DOHH2 (cell line): ENCODE measurements around the gene ORC5.

Experiments
- H3F3A ChIP-seq: fragments of 200-600 bp; sonication (generic), shearing (Covaris generic); 2 replicates; pipeline ENCODE4 v1.6.0; 2016; ENCODE audit warnings: antibody characterized with exemption, mild to moderate bottlenecking; ENCODE audit not compliant: control insufficient read depth, insufficient read depth
- H3K27ac ChIP-seq: fragments of 200-600 bp; sonication (generic); 2 replicates; pipeline ENCODE4 v1.5.1; 2014; ENCODE audit warnings: low read depth, mild to moderate bottlenecking, low read length, moderate library complexity
- H3K27me3 ChIP-seq: fragments of 200-600 bp; sonication (generic); 2 replicates; pipeline ENCODE4 v1.6.1; 2014; ENCODE audit warnings: mild to moderate bottlenecking, low read length, mixed read lengths; ENCODE audit not compliant: control insufficient read depth
- H3K36me3 ChIP-seq: fragments of 200-600 bp; sonication (generic); 2 replicates; pipeline ENCODE4 v1.6.1; 2014; ENCODE audit warnings: mild to moderate bottlenecking, low read length, moderate library complexity, mixed read lengths; ENCODE audit not compliant: control insufficient read depth
- H3K4me1 ChIP-seq: fragments of 200-600 bp; sonication (generic); 2 replicates; pipeline ENCODE4 v1.6.1; 2014; ENCODE audit warnings: mild to moderate bottlenecking, low read length, mixed read lengths; ENCODE audit not compliant: control insufficient read depth
- H3K4me2 ChIP-seq: fragments of 200-600 bp; sonication (generic); 2 replicates; pipeline ENCODE4 v1.6.0; 2014; ENCODE audit warnings: mild to moderate bottlenecking, low read length, moderate library complexity
- H3K4me3 ChIP-seq: fragments of 200-600 bp; sonication (generic); 2 replicates; pipeline ENCODE4 v1.5.1; 2014; ENCODE audit warnings: mild to moderate bottlenecking, low read length, mixed read lengths
- H3K79me2 ChIP-seq: fragments of 200-600 bp; sonication (generic); 2 replicates; pipeline ENCODE4 v1.6.1; 2014; ENCODE audit warnings: mild to moderate bottlenecking, low read length, mixed read lengths; ENCODE audit not compliant: control insufficient read depth
- H3K9me2 ChIP-seq: fragments of 200-600 bp; sonication (generic); replicated peaks from 2 replicates; pipeline ENCODE4 v1.6.1; 2014; ENCODE audit warnings: mild to moderate bottlenecking, low read length, mixed read lengths; ENCODE audit not compliant: control insufficient read depth
- H3K9me3 ChIP-seq: fragments of 200-600 bp; sonication (generic); 2 replicates; pipeline ENCODE4 v1.6.1; 2014; ENCODE audit warnings: antibody characterized with exemption, low read length, mixed read lengths; ENCODE audit not compliant: control insufficient read depth, insufficient read depth
- H4K20me1 ChIP-seq: fragments of 200-600 bp; sonication (generic); 2 replicates; pipeline ENCODE4 v1.6.0; 2014; ENCODE audit warnings: low read depth, mild to moderate bottlenecking, antibody characterized with exemption, low read length, moderate library complexity; ENCODE audit not compliant: control insufficient read depth, insufficient read depth
- EZH2phosphoT487 ChIP-seq: fragments of 200-600 bp; sonication (generic); IDR thresholded peaks from 2 replicates; pipeline ENCODE4 v1.6.1; 2017; ENCODE audit warnings: borderline replicate concordance, mild to moderate bottlenecking, antibody characterized with exemption, low read length, moderate library complexity, mixed read lengths
- TF ChIP-seq, protein P1 (sequence below): fragments of 200-600 bp; sonication (generic); IDR thresholded peaks from one replicate; pipeline ENCODE4 v1.5.1; 2014; ENCODE audit warnings: antibody characterized with exemption, mild to moderate bottlenecking, low read depth, low read length; ENCODE audit not compliant: poor library complexity, severe bottlenecking

Gene ORC5

GRCh38 chr7:104142147-104142546 is 65.7 kb downstream of the ORC5 start:
- TF ChIP-seq EZH2phosphoT487: no peak
- TF ChIP-seq, protein P1, sequence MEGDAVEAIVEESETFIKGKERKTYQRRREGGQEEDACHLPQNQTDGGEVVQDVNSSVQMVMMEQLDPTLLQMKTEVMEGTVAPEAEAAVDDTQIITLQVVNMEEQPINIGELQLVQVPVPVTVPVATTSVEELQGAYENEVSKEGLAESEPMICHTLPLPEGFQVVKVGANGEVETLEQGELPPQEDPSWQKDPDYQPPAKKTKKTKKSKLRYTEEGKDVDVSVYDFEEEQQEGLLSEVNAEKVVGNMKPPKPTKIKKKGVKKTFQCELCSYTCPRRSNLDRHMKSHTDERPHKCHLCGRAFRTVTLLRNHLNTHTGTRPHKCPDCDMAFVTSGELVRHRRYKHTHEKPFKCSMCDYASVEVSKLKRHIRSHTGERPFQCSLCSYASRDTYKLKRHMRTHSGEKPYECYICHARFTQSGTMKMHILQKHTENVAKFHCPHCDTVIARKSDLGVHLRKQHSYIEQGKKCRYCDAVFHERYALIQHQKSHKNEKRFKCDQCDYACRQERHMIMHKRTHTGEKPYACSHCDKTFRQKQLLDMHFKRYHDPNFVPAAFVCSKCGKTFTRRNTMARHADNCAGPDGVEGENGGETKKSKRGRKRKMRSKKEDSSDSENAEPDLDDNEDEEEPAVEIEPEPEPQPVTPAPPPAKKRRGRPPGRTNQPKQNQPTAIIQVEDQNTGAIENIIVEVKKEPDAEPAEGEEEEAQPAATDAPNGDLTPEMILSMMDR: no peak
- no peaks in the 10 kb centered on the region for H4K20me1 ChIP-seq
- no peaks in the 10 kb centered on the region for H3K9me2 ChIP-seq
- no peaks in the 10 kb centered on the region for H3K79me2 ChIP-seq
- H3K4me1 ChIP-seq: no peaks in the 10 kb centered on the region
- H3K27me3 ChIP-seq: no peaks in the 10 kb centered on the region
- H3K4me3 ChIP-seq: no peak overlapping the region
- no peak overlapping the region for H3K27ac ChIP-seq
- H3K9me3 ChIP-seq: no peaks in the 10 kb centered on the region
- H3F3A ChIP-seq: no peaks in the 10 kb centered on the region
- H3K36me3 ChIP-seq: peaks cover 23% of the 10 kb centered on the region
- H3K4me2 ChIP-seq: no peak overlapping the region

- Histone ChIP-seq H3F3A (no peaks in the 10 kb centered on the region), H4K20me1 (no peaks in the 10 kb centered on the region), H3K4me1 (no peaks in the 10 kb centered on the region), H3K79me2 (no peaks in the 10 kb centered on the region), H3K27ac (no peak overlapping the region), H3K36me3 (peaks cover 49% of the 10 kb centered on the region), H3K9me2 (no peaks in the 10 kb centered on the region), H3K4me2 (no peak overlapping the region), H3K4me3 (no peak overlapping the region), H3K9me3 (no peaks in the 10 kb centered on the region), H3K27me3 (no peaks in the 10 kb centered on the region)
- TF ChIP-seq, protein P1: no peak
- no peak for TF ChIP-seq EZH2phosphoT487
Measured at GRCh38 chr7:104137971-104138370, 69.8 kb downstream of the ORC5 start.

DNA sequence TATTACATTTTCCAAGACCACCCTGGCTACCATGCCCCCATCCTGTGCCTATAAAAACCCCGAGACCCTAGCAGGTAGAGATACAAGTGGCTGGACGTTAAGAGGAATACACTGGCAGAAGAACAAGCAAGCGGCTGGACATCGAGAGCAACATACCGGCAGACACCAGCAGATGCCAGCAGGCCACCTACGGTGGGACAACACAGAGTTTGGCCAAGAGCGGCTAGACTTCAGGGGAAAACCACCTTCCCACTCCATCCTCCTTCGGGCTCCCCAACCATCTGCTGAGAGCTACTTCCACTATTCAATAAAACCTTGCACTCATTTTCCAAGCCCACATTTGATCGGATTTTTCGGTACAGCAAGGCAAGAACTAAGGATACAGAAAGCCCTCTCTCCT is 70.3 kb downstream of the ORC5 start:
- Histone ChIP-seq H4K20me1 (no peaks in the 10 kb centered on the region), H3F3A (no peaks in the 10 kb centered on the region), H3K9me3 (no peaks in the 10 kb centered on the region), H3K27ac (no peak overlapping the region), H3K9me2 (no peaks in the 10 kb centered on the region), H3K36me3 (peaks cover 51% of the 10 kb centered on the region), H3K79me2 (no peaks in the 10 kb centered on the region), H3K4me2 (no peak overlapping the region), H3K4me1 (no peaks in the 10 kb centered on the region), H3K4me3 (no peak overlapping the region), H3K27me3 (no peaks in the 10 kb centered on the region)
- TF ChIP-seq, protein P1: no peak
- TF ChIP-seq EZH2phosphoT487: no peak

DNA sequence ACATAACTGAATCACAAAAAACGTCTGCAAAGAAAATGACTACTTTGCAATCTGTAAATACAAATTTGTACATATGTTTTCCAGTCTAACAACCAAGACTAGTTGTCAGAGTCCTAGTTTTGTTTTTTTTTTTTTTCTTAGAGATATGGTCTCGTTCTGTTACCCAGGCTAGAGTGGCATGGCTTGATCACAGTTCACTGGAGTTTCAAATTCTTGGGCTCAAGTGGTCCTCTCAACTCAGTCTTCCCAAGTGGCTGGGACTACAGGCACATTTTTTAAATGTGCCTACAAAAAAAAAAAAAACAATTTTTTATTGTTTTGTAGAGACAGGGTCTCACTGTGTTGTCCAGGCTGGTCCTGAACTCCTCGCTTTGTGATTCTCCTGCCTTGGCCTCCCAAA is 70.8 kb downstream of the ORC5 start:
- H3K79me2 ChIP-seq: no peaks in the 10 kb centered on the region
- no peaks in the 10 kb centered on the region for H3F3A ChIP-seq
- no peaks in the 10 kb centered on the region for H3K4me1 ChIP-seq
- H3K36me3 ChIP-seq: peaks cover 56% of the 10 kb centered on the region
- H3K9me3 ChIP-seq: no peaks in the 10 kb centered on the region
- no peaks in the 10 kb centered on the region for H3K27me3 ChIP-seq
- no peak overlapping the region for H3K4me2 ChIP-seq
- no peaks in the 10 kb centered on the region for H3K9me2 ChIP-seq
- no peak overlapping the region for H3K27ac ChIP-seq
- TF ChIP-seq, protein P1: no peak
- TF ChIP-seq EZH2phosphoT487: no peak
- H3K4me3 ChIP-seq: no peak overlapping the region
- H4K20me1 ChIP-seq: no peaks in the 10 kb centered on the region
